Stimulated activated CD8-positive, alpha-beta memory T cell treated with anti-CD3 and anti-CD28 coated beads, Interleukin-12 subunit alpha, Interleukin-12 subunit beta, amount 100 ng/mL, for 1 hour (primary cell): Measurements from ENCODE around the gene COL10A1.

Source experiments
- DNase-seq: peaks from one replicate; pipeline ENCODE4 v3.0.0-alpha.2; 2020; ENCODE audit warnings: low read depth

The COL10A1 gene

DNA sequence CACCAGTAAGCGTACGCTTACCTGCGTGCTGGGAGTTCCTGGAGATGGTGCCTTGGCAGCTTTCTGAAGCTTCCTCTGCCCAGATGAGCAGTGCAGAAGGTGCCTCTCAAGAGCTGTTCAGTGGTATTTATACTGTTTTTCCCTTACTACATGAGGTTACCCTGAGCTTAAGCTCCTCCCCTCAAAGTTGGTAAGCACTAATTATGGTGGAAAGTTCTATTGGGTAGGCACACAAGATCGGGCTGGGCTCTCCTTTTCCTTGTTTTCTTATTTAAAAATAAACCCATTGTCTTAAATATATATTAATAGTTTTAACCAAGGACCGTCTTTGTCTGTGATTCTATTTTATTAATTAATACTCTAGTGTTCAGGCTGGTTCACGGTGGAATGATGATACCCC lies at the start of gene COL10A1:
Gene COL10A1, minus strand, starts transcription at position 101 of the 400 bp plus-strand sequence. CDS start 640 bp downstream, outside the sequence.
- no peak for DNase-seq

DNA sequence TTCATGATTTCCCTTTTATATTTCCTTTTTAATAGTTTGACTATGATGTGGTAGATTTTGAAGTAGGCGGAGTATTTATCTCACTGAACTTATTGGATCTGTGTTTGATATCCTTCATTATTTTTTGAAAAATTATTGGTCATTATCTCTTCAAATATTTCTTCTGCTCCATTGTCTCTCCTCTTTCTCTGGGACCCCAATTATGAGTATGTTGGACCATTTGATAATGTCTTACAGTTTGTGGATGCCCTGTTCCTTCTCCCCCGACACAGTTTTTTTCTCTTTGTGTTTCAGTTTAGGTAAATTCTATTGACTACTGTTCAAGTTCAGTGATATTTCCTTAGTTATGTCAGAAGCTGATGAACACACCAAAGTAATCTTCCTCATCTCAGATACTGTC lies 49.4 kb upstream of the COL10A1 start:
- no peak for DNase-seq

DNA sequence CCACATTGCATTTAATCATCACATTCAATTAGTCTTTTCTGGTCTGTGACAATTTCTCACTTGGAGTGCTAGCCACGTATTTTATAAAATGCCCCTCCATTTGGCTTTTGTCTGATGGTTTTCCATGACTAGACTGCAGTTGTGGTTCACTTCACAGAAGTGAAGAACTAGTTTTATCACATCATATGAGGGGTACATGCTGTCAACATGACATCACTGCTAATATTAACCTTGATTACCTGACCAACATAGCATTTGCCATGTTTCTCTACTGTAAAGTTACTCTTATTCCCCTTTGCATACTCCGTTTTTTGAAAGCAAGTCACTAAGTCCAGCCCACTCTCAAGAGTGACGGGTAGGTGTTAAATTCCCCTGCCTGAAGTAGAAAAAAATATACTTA lies 48.0 kb upstream of the COL10A1 start:
- DNase-seq, result no peak

DNA sequence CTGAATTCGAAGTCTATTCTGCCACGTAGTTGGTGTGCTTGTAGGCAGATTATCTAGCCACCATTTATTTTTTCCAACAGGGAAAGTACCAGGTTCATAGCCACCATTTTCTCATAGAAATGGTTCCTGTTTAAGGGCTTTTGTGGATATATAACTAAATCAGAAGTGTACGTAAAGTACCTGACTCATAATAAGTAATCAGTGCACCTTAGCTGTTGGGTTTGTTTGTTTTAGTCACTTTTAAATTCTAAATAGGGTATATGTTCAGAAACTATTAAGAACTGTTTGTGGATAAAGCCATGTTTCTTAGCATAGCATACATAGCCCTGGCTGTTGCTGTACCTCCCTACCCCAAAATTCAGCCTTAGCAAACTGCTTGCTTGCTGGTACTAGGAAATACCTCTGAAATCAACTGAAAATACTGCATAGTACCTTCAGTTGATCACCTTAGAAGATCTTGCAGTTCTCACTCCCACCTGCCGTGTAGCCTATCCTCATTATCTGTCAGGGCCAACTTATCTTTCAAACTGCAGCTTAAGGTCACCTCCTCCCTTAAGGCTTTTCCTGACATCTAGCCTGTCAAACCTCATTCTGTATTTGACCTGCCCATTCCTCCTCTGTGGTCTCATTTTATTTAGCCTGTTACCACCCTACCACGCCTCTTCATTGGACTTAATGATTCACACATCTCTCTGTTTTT lies 44.6 kb upstream of the COL10A1 start:
- no peak for DNase-seq

DNA sequence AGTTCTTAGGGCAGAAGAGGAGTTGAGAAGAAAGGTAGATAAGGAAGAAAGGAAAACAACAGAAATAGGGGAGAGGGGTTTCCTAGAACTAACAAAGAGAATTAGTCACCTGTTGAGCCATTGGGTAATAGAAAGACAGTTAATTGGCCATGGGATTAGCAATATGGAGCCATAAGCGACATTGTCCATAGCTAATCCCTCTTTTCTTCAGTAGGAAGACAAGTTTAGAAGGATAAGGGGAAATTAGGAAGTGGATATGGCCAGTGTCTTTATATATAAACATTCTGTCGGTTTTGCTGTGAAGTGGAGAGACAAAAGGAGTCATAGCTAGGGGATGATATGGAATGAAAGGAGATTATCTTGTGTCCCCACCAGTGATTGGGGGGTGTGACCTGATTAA lies 43.9 kb upstream of the COL10A1 start:
- no peak for DNase-seq

DNA sequence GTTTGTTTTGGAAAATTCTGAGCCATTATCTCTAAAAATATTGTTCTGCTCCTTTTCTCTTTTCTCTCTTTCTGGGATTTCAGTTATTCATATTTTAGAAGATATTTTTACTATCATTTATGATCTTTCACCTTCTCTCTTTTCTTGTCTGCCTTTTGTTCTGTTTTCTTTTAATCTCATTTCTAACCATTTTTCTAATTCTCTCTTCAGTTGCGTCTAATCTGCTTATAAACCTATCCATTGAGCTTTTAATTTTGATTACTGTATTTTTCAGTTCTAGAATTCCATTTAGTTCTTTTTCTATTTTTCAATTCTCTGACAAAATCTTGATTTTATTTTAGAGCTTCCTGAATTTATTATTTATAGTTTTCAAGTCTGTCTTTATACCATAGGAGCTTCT lies 42.2 kb upstream of the COL10A1 start:
- no peak for DNase-seq

DNA sequence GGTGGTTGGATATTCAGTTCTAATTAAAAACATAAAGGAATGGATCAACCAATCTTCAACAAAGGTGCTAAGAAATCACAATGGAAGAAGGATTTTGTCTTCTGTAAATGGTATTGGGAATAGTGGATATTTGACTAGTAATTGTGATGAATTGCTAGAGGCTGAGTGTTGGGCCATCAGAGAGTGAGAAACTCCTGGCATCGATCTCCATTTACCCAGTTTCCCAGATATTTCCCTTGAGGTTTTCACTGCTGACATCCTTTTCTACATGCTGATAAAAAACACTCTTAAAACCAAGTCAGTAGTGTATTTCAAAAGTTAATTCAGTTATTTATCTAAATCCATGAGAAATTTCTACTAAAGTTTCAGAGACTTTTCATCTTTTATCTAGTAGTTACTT lies 40.4 kb upstream of the COL10A1 start:
- no peak for DNase-seq

DNA sequence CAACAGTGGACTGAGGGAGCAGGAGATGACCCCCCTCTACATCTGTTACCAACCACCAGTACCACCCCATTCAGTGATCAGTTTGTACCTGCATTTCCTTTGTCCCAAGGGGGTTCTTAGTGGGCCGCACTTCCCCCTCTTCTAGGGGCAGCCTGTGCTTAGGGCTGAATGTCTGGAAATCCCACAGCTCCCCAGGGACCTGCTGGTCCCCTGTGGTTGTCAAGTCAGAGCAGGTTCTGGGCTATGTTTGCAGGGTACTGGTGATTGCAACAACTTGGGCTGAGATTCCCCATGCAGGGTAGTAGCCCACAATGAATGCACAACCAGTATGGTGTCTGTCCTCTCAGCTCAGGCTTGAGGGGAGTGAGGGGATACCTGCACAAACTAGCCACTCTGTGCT lies 39.7 kb upstream of the COL10A1 start:
- no peak for DNase-seq

DNA sequence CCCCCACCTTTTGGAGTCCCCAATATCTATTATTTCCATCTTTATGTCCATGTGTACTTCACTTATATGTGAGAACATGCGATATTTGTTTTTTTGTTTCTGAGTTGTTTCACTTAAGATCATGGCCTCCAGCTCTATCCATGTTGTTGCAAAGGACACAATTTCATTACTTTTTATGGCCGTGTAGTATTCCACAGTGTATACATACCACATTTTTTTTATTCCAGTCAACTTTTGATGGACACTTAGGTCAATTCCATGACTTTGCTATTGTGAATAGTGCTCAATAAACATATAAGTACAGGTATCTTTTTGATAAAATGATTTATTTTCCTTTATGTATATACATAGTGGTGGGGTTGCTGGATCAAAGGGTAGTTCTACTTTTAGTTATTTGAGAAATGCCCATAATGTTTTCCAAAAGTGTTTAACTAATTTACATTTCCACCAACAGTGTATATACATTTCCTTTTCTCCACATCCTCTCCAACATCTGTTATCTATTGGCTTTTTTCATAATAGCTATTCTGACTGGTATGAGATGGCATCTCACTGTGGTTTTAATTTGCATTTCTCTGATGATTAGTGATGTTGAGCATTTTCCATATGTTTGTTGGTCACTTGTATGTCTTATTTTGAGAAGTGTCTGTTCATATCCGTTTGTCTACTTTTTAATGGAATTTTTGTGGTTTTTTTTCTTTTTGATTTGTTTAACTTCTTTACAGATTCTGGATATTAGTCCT lies 34.0 kb upstream of the COL10A1 start:
- no peak for DNase-seq

DNA sequence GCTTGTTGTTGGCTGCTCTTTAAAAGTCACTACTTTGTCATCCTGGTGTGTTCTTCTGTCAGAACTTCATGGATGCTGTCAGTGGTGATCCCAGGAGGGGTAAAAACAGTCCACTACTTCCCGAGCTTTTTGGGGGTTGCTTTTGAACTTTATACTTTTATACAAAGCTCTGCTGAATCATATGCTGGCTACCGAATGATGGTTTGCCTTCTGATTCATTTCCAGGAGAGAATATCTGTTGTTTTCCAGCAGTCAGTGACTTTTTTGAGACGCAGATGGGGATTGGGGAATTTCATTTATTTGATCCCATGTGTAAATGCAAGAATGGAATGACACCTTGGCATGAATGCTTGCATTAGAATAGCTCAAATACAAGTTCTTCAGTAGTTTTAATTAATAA lies 32.7 kb upstream of the COL10A1 start:
- no peak for DNase-seq

DNA sequence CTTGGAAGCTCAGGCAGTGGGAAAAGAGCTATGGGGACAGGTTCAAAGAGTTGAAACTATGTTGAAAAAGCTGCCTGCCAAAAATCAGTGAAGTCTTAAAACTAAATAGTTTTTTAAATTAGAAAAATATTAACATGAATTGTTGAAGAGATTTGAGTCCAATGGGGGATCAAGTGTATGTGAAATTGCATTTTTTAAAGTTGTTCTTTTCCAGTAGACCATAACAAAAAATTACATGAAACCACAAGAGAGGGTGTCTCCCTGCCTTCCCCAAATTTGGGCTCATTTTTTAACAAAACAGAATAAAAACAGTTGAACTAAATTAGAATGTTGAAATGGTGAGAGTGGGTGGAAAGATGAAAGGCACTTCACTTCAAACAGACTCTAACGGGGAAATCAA lies 31.5 kb upstream of the COL10A1 start:
- no peak for DNase-seq

DNA sequence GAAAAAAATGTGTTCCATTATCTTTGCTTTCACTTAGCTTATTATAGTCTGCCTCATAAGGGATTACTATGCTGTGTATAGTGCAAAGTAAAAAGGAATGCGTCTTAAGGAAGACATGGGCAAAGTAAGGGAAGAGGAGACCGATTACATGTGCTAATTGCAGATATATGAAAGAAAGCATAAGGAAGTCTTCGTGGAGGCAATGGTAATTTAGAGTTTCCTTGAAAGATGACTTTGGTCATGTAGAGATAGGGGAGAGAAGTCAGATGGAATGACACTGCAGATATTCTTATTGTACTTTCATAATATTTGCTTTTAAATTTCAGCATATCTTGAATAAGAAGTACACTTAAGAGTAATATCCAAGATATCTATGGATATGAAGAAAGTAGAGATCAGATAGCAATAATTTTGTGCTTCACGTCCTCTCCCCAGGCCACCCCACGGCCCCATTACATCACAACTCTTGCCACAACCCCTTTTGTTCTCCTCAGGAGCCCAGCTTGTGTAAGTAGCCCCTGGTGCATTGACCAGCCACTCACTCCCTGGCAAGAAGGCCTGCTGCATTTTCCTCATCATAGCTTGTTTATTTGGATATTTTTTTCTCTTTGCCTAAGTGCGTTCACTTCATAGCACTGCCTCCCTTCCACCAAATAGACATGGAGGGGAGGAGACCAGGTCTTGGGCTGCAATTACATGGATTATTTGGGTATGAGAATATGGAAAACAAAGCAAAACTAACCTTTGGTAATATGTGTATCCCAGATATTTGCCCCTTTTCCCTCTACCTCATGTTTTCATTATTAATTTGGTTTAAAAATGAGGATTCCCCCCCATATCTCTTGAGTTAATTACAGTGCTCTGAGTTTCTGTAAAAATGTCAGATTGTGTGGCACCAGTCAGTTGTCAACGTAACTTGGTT lies 30.7 kb upstream of the COL10A1 start:
- no peak for DNase-seq

DNA sequence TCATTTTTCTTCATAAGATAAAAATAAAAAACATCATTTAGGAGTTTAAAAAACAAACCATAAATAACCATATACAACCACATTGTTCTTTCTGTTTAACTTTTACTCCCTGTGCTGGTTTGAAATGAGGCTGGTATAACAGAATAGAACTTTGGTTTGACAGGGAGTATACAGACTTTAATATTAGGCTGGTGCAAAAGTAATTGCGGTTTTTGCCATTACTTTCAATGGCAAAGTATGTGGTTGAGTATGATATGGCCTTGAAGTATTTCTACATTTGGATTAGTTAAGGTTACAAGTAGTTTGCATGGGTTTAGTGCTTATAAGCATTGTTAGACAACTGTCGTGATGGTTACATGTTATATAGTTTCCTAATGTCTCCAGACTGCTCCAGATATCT lies 29.0 kb upstream of the COL10A1 start:
- no peak for DNase-seq

DNA sequence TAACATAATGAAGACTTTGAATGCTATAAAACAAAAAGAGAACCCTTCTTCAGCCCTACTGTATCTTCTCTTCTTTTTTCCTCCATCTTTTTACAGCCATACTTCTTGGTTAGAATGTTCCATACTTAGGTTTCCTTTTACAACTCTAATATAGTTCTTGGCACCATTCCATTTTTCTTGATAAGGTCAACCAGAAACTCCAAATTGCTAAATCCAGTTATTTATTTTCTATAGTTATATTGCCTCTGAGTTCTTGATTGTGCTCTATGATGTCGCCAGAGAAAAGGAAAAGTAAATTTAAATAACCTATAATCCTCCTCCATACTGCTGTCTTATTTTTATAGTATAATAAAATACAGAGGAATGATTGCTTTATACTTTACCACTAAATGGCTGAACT lies 26.7 kb upstream of the COL10A1 start:
- no peak for DNase-seq

DNA sequence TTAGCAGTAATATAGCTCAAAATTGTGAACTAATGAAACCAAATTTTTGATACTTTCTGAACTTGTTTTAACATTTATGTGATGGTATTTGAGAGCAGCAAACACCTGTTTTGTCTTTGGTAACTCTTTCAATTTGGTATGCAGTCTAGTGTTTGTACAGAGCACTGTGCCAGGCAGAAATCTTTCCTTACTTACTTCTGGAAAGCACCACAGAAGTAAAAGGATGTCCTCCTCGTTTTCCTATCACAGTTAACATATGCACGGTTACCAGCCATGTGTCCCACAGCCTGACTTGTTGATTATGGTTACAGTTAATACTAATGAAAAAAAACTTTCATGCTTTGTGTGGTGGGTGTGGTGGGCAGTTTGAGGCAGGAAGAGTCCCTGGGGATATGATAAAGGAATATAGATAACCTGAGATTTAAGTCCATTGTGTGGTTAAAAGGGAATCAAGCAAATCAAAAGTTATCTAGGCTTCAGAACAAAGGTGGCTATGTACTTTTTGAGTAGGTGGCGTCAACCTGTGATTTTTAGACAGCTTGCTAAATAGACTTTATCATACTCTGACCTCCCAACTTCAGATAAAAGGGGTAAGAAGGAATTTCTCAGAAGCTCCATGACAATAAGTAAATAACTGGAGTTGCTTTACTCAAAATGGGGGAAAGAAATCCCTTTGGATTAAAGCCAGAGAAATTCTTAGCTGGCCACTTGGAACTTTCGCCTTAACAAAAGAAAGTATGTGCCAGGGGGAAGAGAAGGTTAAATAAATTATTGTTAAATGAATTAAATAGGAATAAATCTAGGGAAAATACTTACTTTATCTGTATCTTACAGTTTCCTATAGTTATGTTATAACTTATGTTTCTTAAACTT lies 20.1 kb upstream of the COL10A1 start:
- no peak for DNase-seq

DNA sequence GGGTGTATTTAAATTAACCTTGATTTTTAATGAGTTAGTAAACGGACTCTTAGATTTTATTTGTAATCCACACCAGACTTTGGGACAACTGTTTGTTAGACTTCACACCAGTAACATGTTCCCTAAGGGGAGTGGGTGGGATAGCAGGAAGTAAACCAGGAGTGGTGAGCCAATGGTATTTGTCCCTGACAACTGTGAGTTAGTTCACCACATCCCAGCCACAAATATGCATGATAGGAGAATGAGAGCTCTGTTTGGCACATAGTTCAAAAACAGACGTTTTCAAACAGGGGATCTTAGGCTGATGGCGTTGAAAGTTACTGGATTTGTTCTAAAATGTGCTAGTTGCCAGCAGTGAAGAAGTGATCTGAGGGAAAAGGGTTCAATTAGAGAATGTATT lies 18.7 kb upstream of the COL10A1 start:
- no peak for DNase-seq

DNA sequence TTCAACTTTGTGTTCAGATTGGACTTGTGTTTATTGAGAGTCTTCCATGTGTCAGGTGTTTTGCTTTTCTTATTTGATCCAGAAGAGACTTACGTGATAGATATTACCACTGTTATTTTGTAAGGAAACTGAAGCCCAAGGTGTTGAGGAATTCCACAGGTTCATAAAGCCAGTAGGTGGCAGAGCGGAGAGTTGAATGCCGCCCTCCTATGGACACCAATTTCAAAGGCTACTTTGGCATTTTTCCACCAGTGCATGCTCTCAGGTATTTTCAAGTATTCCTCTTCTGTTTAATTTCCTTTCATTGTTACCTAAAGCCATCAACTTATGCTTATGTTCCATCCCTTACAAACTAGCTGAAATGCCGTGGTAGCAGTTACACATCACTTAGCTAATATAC lies 14.0 kb upstream of the COL10A1 start:
- no peak for DNase-seq

DNA sequence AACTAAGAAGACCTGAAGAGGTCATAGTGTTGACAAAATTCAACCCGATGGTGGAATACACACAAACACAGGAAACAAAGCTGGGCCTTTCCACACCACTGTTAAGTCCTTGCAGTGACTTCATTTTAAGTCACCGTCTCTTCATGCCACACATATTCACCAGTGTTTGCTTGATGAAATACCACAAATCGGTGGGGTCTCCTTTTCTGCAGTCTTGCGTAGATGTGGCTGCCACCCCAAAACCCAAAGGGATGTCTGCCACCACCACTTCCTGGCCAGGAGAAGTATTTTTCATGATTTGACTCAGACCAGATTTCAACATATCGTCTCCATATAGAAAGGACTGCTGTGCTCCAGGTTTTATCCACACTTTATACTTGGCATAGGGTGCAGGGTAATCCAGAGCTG lies 11.0 kb upstream of the COL10A1 start:
- peak; percentile 1 for DNase-seq

DNA sequence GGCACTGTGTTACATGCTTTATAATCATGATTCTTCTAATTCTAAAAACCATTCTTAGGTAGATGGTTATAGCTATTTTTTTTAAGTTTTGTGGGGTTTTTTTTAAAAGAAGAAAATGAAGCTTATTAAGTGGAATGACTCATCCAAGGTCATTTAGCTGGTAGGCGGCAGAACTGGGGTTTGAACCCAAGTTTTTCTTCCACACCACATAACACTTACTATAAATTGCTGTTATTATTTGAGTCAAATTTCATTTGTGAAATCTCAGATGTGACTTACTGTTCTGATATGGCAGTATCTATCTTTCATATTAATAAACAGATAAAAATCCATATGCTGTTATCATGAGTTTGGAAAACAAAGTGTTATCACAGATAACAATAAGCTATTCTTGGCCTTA lies 10.4 kb upstream of the COL10A1 start:
- DNase-seq, result no peak

DNA sequence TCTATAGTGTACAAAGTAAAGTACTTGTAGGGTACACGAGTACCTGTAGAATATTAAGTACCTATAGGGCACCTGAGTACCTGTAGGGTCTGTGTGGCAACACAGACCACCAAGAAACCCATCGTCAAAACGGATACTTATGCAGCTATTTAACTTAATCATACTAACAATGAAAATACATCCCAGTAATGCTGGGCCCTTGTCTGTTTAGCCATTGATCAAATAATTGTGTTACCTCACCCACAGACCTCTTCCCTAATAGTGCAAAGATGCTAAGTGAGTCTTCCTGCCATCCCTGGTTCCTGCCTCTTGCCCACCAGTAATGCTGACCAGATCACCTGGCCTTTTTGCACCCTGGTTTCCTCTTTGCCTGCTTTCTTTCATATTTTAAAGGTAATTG lies 7.5 kb upstream of the COL10A1 start:
- DNase-seq, result no peak

DNA sequence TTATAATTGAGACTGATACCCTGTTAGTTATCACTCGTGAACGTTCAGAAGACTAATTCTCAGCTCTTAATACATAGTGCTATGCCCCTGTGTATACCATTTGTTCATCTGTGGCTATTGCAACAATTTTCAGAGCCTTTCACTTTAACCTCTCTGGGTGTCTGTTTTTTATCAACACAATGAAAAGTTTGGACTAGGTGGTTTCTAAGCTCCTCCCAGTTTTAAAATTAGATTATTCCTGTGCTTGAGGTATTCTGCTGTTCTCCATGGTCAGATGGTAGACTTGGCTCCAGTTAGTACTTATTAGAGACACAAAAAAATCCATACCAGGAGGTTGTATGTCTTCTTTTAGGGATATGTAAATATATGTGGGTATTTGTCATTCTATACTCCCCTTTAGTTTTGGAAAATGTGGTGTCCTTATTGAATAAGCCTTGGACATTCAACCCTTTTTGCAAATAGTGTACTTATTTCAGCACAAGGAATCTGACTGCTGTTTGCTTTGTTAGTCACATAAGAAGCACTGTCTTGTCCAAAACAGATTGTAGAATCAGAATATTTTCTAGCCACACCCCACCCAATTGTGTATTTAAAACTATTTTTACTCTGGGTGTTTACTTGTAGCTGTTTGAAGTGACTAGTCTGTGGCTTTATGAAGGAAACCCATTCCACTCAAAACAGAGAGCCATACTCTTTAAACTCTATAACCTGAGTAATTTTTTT lies 2.0 kb upstream of the COL10A1 start:
- DNase-seq, result no peak
